ENCODE measurements around the gene SKIC2.
"Not testable (repeated sequence)": the region's sequence is repeated elsewhere in the genome, so short reads cannot be mapped to it uniquely, and the experiment has no call there.

SKIC2 gene

GRCh38 chr6:31958741-31959739, at the start of gene SKIC2, which contains the start of gene NELFE:
Gene SKIC2 (plus strand): TSS chr6:31959175. CDS start chr6:31959193, 18 bp downstream.
Gene NELFE (minus strand): TSS chr6:31958971. CDS start chr6:31958446, 525 bp downstream.
- DNase-seq (ENCODE audit: low read depth, low spot score) = peak; percentile 94

- DNase-seq (ENCODE audit: low read depth, low spot score) = not testable (repeated sequence)
These were observed 49.7 kb upstream of the SKIC2 start for GRCh38 chr6:31909298-31909697.

GRCh38 chr6:31911826-31912585, 47.0 kb upstream of the SKIC2 start:
- no peak for DNase-seq (ENCODE audit: low read depth, low spot score)

- no peak for DNase-seq (ENCODE audit: low read depth, low spot score)
These were observed 43.6 kb upstream of the SKIC2 start for GRCh38 chr6:31915351-31915750.

- DNase-seq (ENCODE audit: low read depth, low spot score) = no peak
These were observed 43.2 kb upstream of the SKIC2 start for GRCh38 chr6:31915756-31916155.

GRCh38 chr6:31918069-31918720, 40.8 kb upstream of the SKIC2 start:
- no peak for DNase-seq (ENCODE audit: low read depth, low spot score)

- no peak for DNase-seq (ENCODE audit: low read depth, low spot score)
These were observed 39.2 kb upstream of the SKIC2 start for GRCh38 chr6:31919624-31920303.

- no peak for DNase-seq (ENCODE audit: low read depth, low spot score)
These were observed 38.2 kb upstream of the SKIC2 start for GRCh38 chr6:31920811-31921210.

- no peak for DNase-seq (ENCODE audit: low read depth, low spot score)
These were observed 36.0 kb upstream of the SKIC2 start for GRCh38 chr6:31922942-31923341.

GRCh38 chr6:31927242-31927862, 31.6 kb upstream of the SKIC2 start, which contains the start of gene C2:
Gene C2 (plus strand): TSS chr6:31927717. CDS start chr6:31927753, 36 bp downstream.
- DNase-seq (ENCODE audit: low read depth, low spot score) = no peak

- no peak for DNase-seq (ENCODE audit: low read depth, low spot score)
These were observed 30.9 kb upstream of the SKIC2 start for GRCh38 chr6:31927863-31928671.

GRCh38 chr6:31928672-31928939, 30.4 kb upstream of the SKIC2 start:
- DNase-seq (ENCODE audit: low read depth, low spot score) = no peak

- no peak for DNase-seq (ENCODE audit: low read depth, low spot score)
These were observed 28.0 kb upstream of the SKIC2 start for GRCh38 chr6:31930962-31931361.

GRCh38 chr6:31932137-31932536, 26.8 kb upstream of the SKIC2 start:
- not testable (repeated sequence) for DNase-seq (ENCODE audit: low read depth, low spot score)

GRCh38 chr6:31933537-31933936, 25.4 kb upstream of the SKIC2 start:
- DNase-seq (ENCODE audit: low read depth, low spot score) = no peak

- DNase-seq (ENCODE audit: low read depth, low spot score) = no peak
These were observed 24.0 kb upstream of the SKIC2 start for GRCh38 chr6:31935021-31935420.

GRCh38 chr6:31935823-31936222, 23.2 kb upstream of the SKIC2 start:
- DNase-seq (ENCODE audit: low read depth, low spot score) = no peak

GRCh38 chr6:31940256-31940664, 18.7 kb upstream of the SKIC2 start:
- DNase-seq (ENCODE audit: low read depth, low spot score) = no peak

- no peak for DNase-seq (ENCODE audit: low read depth, low spot score)
These were observed 15.2 kb upstream of the SKIC2 start for GRCh38 chr6:31943742-31944141.

GRCh38 chr6:31945154-31945506, 13.8 kb upstream of the SKIC2 start:
- DNase-seq (ENCODE audit: low read depth, low spot score) = no peak
